H1 (cell line): Measurements from ENCODE around the gene IL1RL1. TPM values are rescaled to one million over a fixed set of nuclear protein-coding genes. Genes with fewer than 3 reads are reported as not detected.

Source experiments
- CTCF ChIA-PET: fragments of 300-600 bp; sonication (Branson Sonifier 250); formaldehyde crosslinking; loops from one replicate; lab custom pipeline; 2021; ENCODE audit not compliant: partially characterized antibody; lab: Charles Lee
- POLR2A ChIA-PET: fragments of 300-600 bp; sonication (Branson Sonifier 250); formaldehyde crosslinking; loops from one replicate; lab custom pipeline; 2021; ENCODE audit warnings: inconsistent platforms; ENCODE audit not compliant: partially characterized antibody; lab: Charles Lee
- DNase-seq, 2 experiments: peaks; one replicate each; pipeline versions ENCODE4 v3.0.0 to v3.0.0-alpha.2; 2010 to 2022; ENCODE audit warnings: low spot score in 2 of 2, low read depth in 1 of 2, mixed read lengths in 1 of 2
- FAIRE-seq: peaks from 2 replicates; lab custom pipeline; 2011; peaks lifted over from hg19 to GRCh38; lab: Jason Lieb, UNC
- H2AFZ ChIP-seq: 2 replicates; pipeline ENCODE4 v1.8.1; 2012; ENCODE audit warnings: low read length, inconsistent platforms
- H2AK5ac ChIP-seq: 2 replicates; pipeline ENCODE4 v1.6.1; 2013; ENCODE audit warnings: low read depth, low read length
- H2BK120ac ChIP-seq: replicated peaks from 2 replicates; pipeline ENCODE3; 2013; ENCODE audit warnings: low read depth, low read length, inconsistent platforms
- H2BK12ac ChIP-seq: 2 replicates; pipeline ENCODE4 v1.6.1; 2013; ENCODE audit warnings: low read depth, low read length
- H2BK15ac ChIP-seq: 2 replicates; pipeline ENCODE4 v1.6.1; 2013; ENCODE audit warnings: low read length
- H2BK20ac ChIP-seq: 2 replicates; pipeline ENCODE4 v1.6.1; 2013; ENCODE audit warnings: low read length
- H2BK5ac ChIP-seq: 2 replicates; pipeline ENCODE4 v1.6.1; 2013; ENCODE audit warnings: low read depth, low read length
- H3K14ac ChIP-seq: 2 replicates; pipeline ENCODE4 v1.6.1; 2013; ENCODE audit warnings: inconsistent platforms; ENCODE audit not compliant: insufficient read length
- H3K18ac ChIP-seq: 2 replicates; pipeline ENCODE4 v1.6.1; 2013; ENCODE audit warnings: low read length; ENCODE audit errors: extremely low read depth
- H3K23ac ChIP-seq: 2 replicates; pipeline ENCODE4 v1.6.1; 2013; ENCODE audit warnings: inconsistent platforms; ENCODE audit not compliant: insufficient read length
- H3K23me2 ChIP-seq: 2 replicates; pipeline ENCODE4 v1.6.1; 2013; ENCODE audit warnings: low read depth, low read length
- H3K27ac ChIP-seq: 2 replicates; pipeline ENCODE4 v1.6.1; 2011; ENCODE audit warnings: low read depth, low read length, inconsistent platforms
- H3K27me3 ChIP-seq, 4 experiments: replicated peaks in 1 of 4; 1 replicate in 1 of 4; 2 replicates in 3 of 4; pipeline versions ENCODE4 v1.6.1 to v1.8.1; 2011 to 2013; ENCODE audit warnings: low read length in 3 of 4, mild to moderate bottlenecking in 3 of 4, inconsistent platforms in 2 of 4, mixed read lengths in 2 of 4, moderate library complexity in 1 of 4; ENCODE audit not compliant: control insufficient read depth in 3 of 4, insufficient read depth in 3 of 4; ENCODE audit errors: extremely low read depth in 1 of 4
- H3K36me3 ChIP-seq, 4 experiments: 2 replicates each; pipeline versions ENCODE4 v1.6.1 to v1.8.1; 2011 to 2013; ENCODE audit warnings: mild to moderate bottlenecking in 4 of 4, low read length in 3 of 4, moderate library complexity in 2 of 4, control low read depth in 1 of 4, inconsistent platforms in 1 of 4; ENCODE audit not compliant: insufficient read depth in 4 of 4, control insufficient read depth in 2 of 4
- H3K4ac ChIP-seq: replicated peaks from 2 replicates; pipeline ENCODE3; 2013; ENCODE audit warnings: low read length, low read depth, mixed read lengths, inconsistent platforms; ENCODE audit not compliant: insufficient read length
- H3K4me1 ChIP-seq, 4 experiments: replicated peaks in 1 of 4; 1 replicate in 1 of 4; 2 replicates in 3 of 4; pipeline versions ENCODE4 v1.6.1 to v1.8.1; 2011 to 2013; ENCODE audit warnings: low read length in 3 of 4, inconsistent platforms in 2 of 4, mixed read lengths in 1 of 4; ENCODE audit not compliant: insufficient read depth in 4 of 4, control insufficient read depth in 3 of 4
- H3K4me2 ChIP-seq, 2 experiments: 2 replicates each; pipeline versions ENCODE4 v1.6.1 to v1.8.1; 2011 to 2013; ENCODE audit warnings: low read depth in 2 of 2, low read length in 2 of 2, control low read depth in 1 of 2, inconsistent platforms in 1 of 2, mild to moderate bottlenecking in 1 of 2; ENCODE audit not compliant: insufficient read depth in 1 of 2
- H3K4me3 ChIP-seq, 4 experiments: fragments of 200-600, 300-600 bp in 1 of 4; sonication (generic), shearing (Covaris generic), sonication (Bioruptor Twin) in 1 of 4; 2 replicates each; pipeline versions ENCODE4 v1.5.1 to v1.8.1; 2011 to 2016; ENCODE audit warnings: low read length in 4 of 4, low read depth in 3 of 4, control low read depth in 2 of 4, inconsistent platforms in 2 of 4, mild to moderate bottlenecking in 2 of 4, mixed read lengths in 1 of 4, moderate library complexity in 1 of 4; ENCODE audit not compliant: insufficient read depth in 2 of 4; ENCODE audit errors: extremely low read depth in 1 of 4
- H3K56ac ChIP-seq: replicated peaks from 2 replicates; pipeline ENCODE3; 2013; ENCODE audit warnings: low read depth, mild to moderate bottlenecking, mixed read lengths, low read length, inconsistent platforms; ENCODE audit not compliant: insufficient read length
- H3K79me1 ChIP-seq: 2 replicates; pipeline ENCODE4 v1.6.1; 2013; ENCODE audit warnings: low read depth, low read length, control low read depth
- H3K79me2 ChIP-seq, 2 experiments: 2 replicates each; pipeline versions ENCODE4 v1.6.1 to v1.8.1; 2012 to 2013; ENCODE audit warnings: low read length in 2 of 2, mild to moderate bottlenecking in 2 of 2, inconsistent platforms in 1 of 2; ENCODE audit not compliant: insufficient read depth in 2 of 2, control insufficient read depth in 1 of 2
- H3K9ac ChIP-seq, 4 experiments: replicated peaks in 1 of 4; 1 replicate in 1 of 4; 2 replicates in 3 of 4; pipeline versions ENCODE4 v1.6.1 to v1.8.1; 2011 to 2013; ENCODE audit warnings: low read depth in 3 of 4, low read length in 3 of 4, control low read depth in 2 of 4, mild to moderate bottlenecking in 2 of 4, moderate library complexity in 2 of 4, inconsistent platforms in 1 of 4; ENCODE audit errors: extremely low read depth in 1 of 4
- H3K9me3 ChIP-seq, 2 experiments: 2 replicates each; pipeline versions ENCODE4 v1.6.1 to v1.8.1; 2012 to 2013; ENCODE audit warnings: mild to moderate bottlenecking in 2 of 2, moderate library complexity in 2 of 2, control low read depth in 1 of 2, inconsistent platforms in 1 of 2, low read depth in 1 of 2, low read length in 1 of 2, mixed read lengths in 1 of 2; ENCODE audit not compliant: insufficient read depth in 2 of 2
- H4K20me1 ChIP-seq, 2 experiments: replicated peaks in 1 of 2; 2 replicates each; pipeline versions ENCODE3 to v1.8.1; 2011 to 2013; ENCODE audit warnings: inconsistent platforms in 2 of 2, low read length in 2 of 2, mild to moderate bottlenecking in 1 of 2; ENCODE audit not compliant: insufficient read depth in 2 of 2, control insufficient read depth in 1 of 2
- H4K5ac ChIP-seq: 2 replicates; pipeline ENCODE4 v1.6.1; 2013; ENCODE audit warnings: low read length, low read depth, mixed read lengths, inconsistent platforms; ENCODE audit not compliant: insufficient read length
- H4K8ac ChIP-seq: 2 replicates; pipeline ENCODE4 v1.8.0; 2013; ENCODE audit warnings: mild to moderate bottlenecking, moderate library complexity, low read length, inconsistent platforms; ENCODE audit not compliant: insufficient read depth; ENCODE audit errors: extremely low read depth
- H4K91ac ChIP-seq: replicated peaks from 2 replicates; pipeline ENCODE3; 2013; ENCODE audit warnings: low read length, mixed read lengths, inconsistent platforms; ENCODE audit not compliant: insufficient read length
- FOSL1 ChIP-seq: IDR thresholded peaks from 2 replicates; pipeline ENCODE4 v1.6.1; 2011; ENCODE audit warnings: mild to moderate bottlenecking, low read depth, low read length, moderate library complexity; ENCODE audit not compliant: insufficient read depth
- HDAC2 ChIP-seq, 2 experiments: fragments of 300-600 bp in 1 of 2; sonication (generic) in 1 of 2; IDR thresholded peaks; 2 replicates each; pipeline ENCODE4 v1.6.1; 2011 to 2012; ENCODE audit warnings: low read depth in 2 of 2, low read length in 2 of 2, mild to moderate bottlenecking in 2 of 2, moderate library complexity in 2 of 2, borderline replicate concordance in 1 of 2, inconsistent platforms in 1 of 2
- JUN ChIP-seq: IDR thresholded peaks from 2 replicates; pipeline ENCODE4 v1.6.1; 2011; ENCODE audit warnings: low read depth, mild to moderate bottlenecking, improper control_type of control experiment, low read length
- KDM5A ChIP-seq: fragments of 200-600 bp; IDR thresholded peaks from 2 replicates; pipeline ENCODE4 v1.7.1; 2012; ENCODE audit warnings: mild to moderate bottlenecking, low read length, inconsistent platforms, mixed read lengths
- NRF1 ChIP-seq: IDR thresholded peaks from 2 replicates; pipeline ENCODE4 v1.6.1; 2011; ENCODE audit warnings: mild to moderate bottlenecking, low read depth, low read length, improper control_type of control experiment
- PHF8 ChIP-seq: fragments of 200-600 bp; sonication (generic); conservative IDR thresholded peaks from 2 replicates; pipeline ENCODE4 v1.7.1; 2012; ENCODE audit warnings: low read depth, mild to moderate bottlenecking, inconsistent platforms, low read length, moderate library complexity
- RBBP5 ChIP-seq: IDR thresholded peaks from 2 replicates; pipeline ENCODE4 v1.7.1; 2012; ENCODE audit warnings: low read depth, mild to moderate bottlenecking, inconsistent platforms, low read length, moderate library complexity, borderline replicate concordance
- RFX5 ChIP-seq: IDR thresholded peaks from 2 replicates; pipeline ENCODE4 v1.6.1; 2011; ENCODE audit warnings: low read depth, low read length, improper control_type of control experiment, borderline replicate concordance
- SIN3A ChIP-seq, 2 experiments: IDR thresholded peaks in 1 of 2; conservative IDR thresholded peaks in 1 of 2; 2 replicates each; pipeline ENCODE4 v1.6.1; 2011 to 2012; ENCODE audit warnings: low read length in 2 of 2, improper control_type of control experiment in 1 of 2, low read depth in 1 of 2, mild to moderate bottlenecking in 1 of 2
- SP1 ChIP-seq: IDR thresholded peaks from 2 replicates; pipeline ENCODE4 v1.6.1; 2011; ENCODE audit warnings: low read depth, low read length
- SP4 ChIP-seq: IDR thresholded peaks from 2 replicates; pipeline ENCODE4 v1.6.1; 2012; ENCODE audit warnings: low read length, inconsistent platforms
- TAF7 ChIP-seq: optimal IDR thresholded peaks from 2 replicates; pipeline ENCODE3; 2011; ENCODE audit warnings: low read depth, mild to moderate bottlenecking, inconsistent platforms, low read length, moderate library complexity, borderline replicate concordance
- TBP ChIP-seq: IDR thresholded peaks from 2 replicates; pipeline ENCODE4 v1.6.1; 2011; ENCODE audit warnings: low read depth, low read length, improper control_type of control experiment
- ZNF274 ChIP-seq: IDR thresholded peaks from 2 replicates; pipeline ENCODE4 v1.7.0; 2012; ENCODE audit warnings: low read length, borderline replicate concordance; ENCODE audit errors: extremely low read depth
- WGBS, 2 experiments: shearing (Covaris generic) in 1 of 2; methylation state at CpG; one replicate each; pipeline versions ENCODE4 v1.1.6 to v1.1.7; 2013 to 2015; ENCODE audit warnings: low lambda C conversion rate in 2 of 2, mixed read lengths in 2 of 2, inconsistent platforms in 1 of 2, low coverage in 1 of 2, missing lambda C conversion rate in 1 of 2; ENCODE audit not compliant: insufficient replicate concordance in 2 of 2, insufficient coverage in 1 of 2, insufficient read length in 1 of 2; ENCODE audit errors: extremely low coverage in 1 of 2, missing lambda C conversion rate in 1 of 2; 5-methylcytosine and 5-hydroxymethylcytosine counted together
- polyA plus RNA-seq, 7 experiments: library from polyadenylated mRNA; depleted of rRNA in 3 of 7; stranded (reverse) in 5 of 7; unstranded in 2 of 7; fragments of >200 nt in 5 of 7; fragments of 200-250 nt in 2 of 7; gene quantifications; 1 replicate in 5 of 7; 2 replicates in 1 of 7; 4 replicates in 1 of 7; pipeline versions ENCODE4 v1.2.1 to v1.2.3, GENCODE V29; 2011 to 2013; ENCODE audit warnings: missing spikeins in 2 of 7, mixed read lengths in 2 of 7
- total RNA-seq: library from RNA; stranded (reverse); fragmentation: NEBNext Ultra II Directional; extraction: Animal tissue kit (Norgen Biotek cat#: 25700); gene quantifications from 2 replicates; pipeline ENCODE4 v1.2.1, GENCODE V29; 2021

Gene IL1RL1
- total and polyA plus RNA-seq, 2 of the 8 experiments (the other 6 are each of a cell fraction or from before 2014, with no cell fraction given): not detected

DNA sequence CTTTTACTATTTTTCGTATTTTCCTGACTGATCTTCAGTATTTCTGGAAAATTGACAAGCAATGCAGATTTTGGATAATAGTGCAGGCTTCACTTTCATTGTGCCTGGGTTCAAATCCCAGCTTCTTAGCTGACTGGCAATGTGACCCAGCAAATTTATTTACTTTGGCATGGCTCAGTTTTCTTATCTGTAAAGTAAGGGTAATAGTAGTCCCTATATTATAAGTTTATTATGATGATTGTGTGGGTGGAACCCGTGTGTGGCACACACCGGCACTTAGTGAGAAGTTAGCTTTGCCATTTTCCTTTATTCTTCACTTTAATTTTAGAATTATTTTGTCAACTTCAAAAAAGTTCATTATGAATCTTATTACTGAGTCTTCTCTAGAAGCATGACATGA, 7.8 kb upstream of the IL1RL1 start:
- H2AFZ ChIP-seq: no peak overlapping the region
- no peaks in the 10 kb centered on the region for H3K27me3 ChIP-seq
- H3K56ac ChIP-seq: no peak overlapping the region
- H3K23ac ChIP-seq: no peak overlapping the region
- no peak overlapping the region for H3K4me3 ChIP-seq
- H2BK15ac ChIP-seq: no peak overlapping the region
- FAIRE-seq: no peak
- H4K8ac ChIP-seq: no peak overlapping the region
- no peak overlapping the region for H3K4ac ChIP-seq
- H3K14ac ChIP-seq: no peak overlapping the region
- no peak overlapping the region for H2BK12ac ChIP-seq
- H2AK5ac ChIP-seq: no peak overlapping the region
- H4K91ac ChIP-seq: no peak overlapping the region
- no peak overlapping the region for H2BK20ac ChIP-seq
- H3K79me1 ChIP-seq: no peaks in the 10 kb centered on the region
- H2BK120ac ChIP-seq: no peak overlapping the region
- CTCF ChIA-PET: interaction anchor here (1.4 to 1.7 kb wide), 2 partner anchors 20 to 139 kb away, joined by 4 read pairs; no protein-coding TSS in a partner anchor
- H3K9me3 ChIP-seq: no peaks in the 10 kb centered on the region
- no peak overlapping the region for H3K27ac ChIP-seq
- H3K79me2 ChIP-seq: no peaks in the 10 kb centered on the region
- no peaks in the 10 kb centered on the region for H4K20me1 ChIP-seq
- H3K9ac ChIP-seq: no peak overlapping the region
- POLR2A ChIA-PET: no interaction called here
- 83% methylated on average over 3 of the region's 3 CpGs; no CpG with 5 or more reads in 1 of the 2 experiments for WGBS, 2 experiments
- H3K18ac ChIP-seq: no peak overlapping the region
- H3K4me2 ChIP-seq: no peak overlapping the region
- no peak overlapping the region for H2BK5ac ChIP-seq
- H4K5ac ChIP-seq: no peak overlapping the region
- H3K36me3 ChIP-seq: no peaks in the 10 kb centered on the region
- no peaks in the 10 kb centered on the region for H3K23me2 ChIP-seq
- no peak for DNase-seq
- no peaks in the 10 kb centered on the region for H3K4me1 ChIP-seq
- TF ChIP-seq SP1 (no peak), TBP (no peak), NRF1 (no peak), TAF7 (no peak), SIN3A (conservative IDR thresholded peaks at IDR 0.05 in 1 of 2, IDR thresholded peaks at IDR 0.05 in 1 of 2; ENCODE audit: low read depth in 1 of 2, low read length in 2 of 2) (no peak), RFX5 (no peak), RBBP5 (no peak), ZNF274 (no peak), SP4 (no peak), JUN (no peak), FOSL1 (no peak), KDM5A (no peak), PHF8 (no peak), HDAC2 (IDR thresholded peaks at IDR 0.05; ENCODE audit: borderline replicate concordance in 1 of 2, low read depth in 2 of 2, low read length in 2 of 2) (no peak)
